ENCODE measurements around the gene GALNT5. TPM values are rescaled to one million over a fixed set of nuclear protein-coding genes. Genes with fewer than 3 reads are reported as not detected.

The GALNT5 gene
- polyA plus RNA-seq, 1 donor (not counting 4 experiments of a cell fraction or from before 2014, with no cell fraction given): 8.3 TPM

DNA sequence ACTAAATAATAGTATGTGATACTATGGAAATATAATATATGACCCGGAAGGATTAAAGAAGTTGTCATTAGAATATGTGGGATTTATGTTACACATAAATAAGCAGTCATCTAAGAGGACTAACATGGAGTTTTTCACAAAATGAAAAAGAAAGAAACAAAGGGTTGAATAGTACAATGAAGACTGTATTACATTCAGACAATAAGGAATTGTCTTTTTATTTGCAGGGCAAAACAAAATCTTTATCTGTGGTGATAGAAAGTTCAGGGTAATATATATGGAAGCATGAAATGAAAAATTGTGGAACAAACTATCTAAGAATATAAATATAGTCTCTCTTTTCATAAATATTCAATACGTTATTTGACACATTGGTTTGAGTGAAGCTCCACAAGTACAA lies 62.3 kb downstream of the GALNT5 start:
- no peak overlapping the region for H3K27ac ChIP-seq (ENCODE audit: control insufficient read depth, insufficient read depth, low read length)
- H3K9me3 ChIP-seq (ENCODE audit: control insufficient read depth, low read depth, low read length): no peaks in the 10 kb centered on the region
- FAIRE-seq: no peak
- no peaks in the 10 kb centered on the region for H3K36me3 ChIP-seq (ENCODE audit: control insufficient read depth in 2 of 2, extremely low read depth in 1 of 2, insufficient read depth in 2 of 2, low read length in 2 of 2)
- H2AFZ ChIP-seq (ENCODE audit: control insufficient read depth, low read length): no peak overlapping the region
- no peak overlapping the region for H3K9ac ChIP-seq (ENCODE audit: control insufficient read depth, extremely low read depth, insufficient read depth, low read length)
- no peak overlapping the region for H3K4me2 ChIP-seq (ENCODE audit: control insufficient read depth, extremely low read depth, insufficient read depth, low read depth, low read length)
- no peak for DNase-seq (ENCODE audit: low read depth, low spot score)
- H3K79me2 ChIP-seq (ENCODE audit: control insufficient read depth, insufficient read depth, low read length): no peaks in the 10 kb centered on the region
- TF ChIP-seq EZH2 (IDR thresholded peaks at IDR 0.05; ENCODE audit: low read length): no peak
- TF ChIP-seq, protein P1, sequence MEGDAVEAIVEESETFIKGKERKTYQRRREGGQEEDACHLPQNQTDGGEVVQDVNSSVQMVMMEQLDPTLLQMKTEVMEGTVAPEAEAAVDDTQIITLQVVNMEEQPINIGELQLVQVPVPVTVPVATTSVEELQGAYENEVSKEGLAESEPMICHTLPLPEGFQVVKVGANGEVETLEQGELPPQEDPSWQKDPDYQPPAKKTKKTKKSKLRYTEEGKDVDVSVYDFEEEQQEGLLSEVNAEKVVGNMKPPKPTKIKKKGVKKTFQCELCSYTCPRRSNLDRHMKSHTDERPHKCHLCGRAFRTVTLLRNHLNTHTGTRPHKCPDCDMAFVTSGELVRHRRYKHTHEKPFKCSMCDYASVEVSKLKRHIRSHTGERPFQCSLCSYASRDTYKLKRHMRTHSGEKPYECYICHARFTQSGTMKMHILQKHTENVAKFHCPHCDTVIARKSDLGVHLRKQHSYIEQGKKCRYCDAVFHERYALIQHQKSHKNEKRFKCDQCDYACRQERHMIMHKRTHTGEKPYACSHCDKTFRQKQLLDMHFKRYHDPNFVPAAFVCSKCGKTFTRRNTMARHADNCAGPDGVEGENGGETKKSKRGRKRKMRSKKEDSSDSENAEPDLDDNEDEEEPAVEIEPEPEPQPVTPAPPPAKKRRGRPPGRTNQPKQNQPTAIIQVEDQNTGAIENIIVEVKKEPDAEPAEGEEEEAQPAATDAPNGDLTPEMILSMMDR (optimal IDR thresholded peaks at IDR 0.05 in 1 of 3, IDR thresholded peaks at IDR 0.05 in 1 of 3, conservative IDR thresholded peaks at IDR 0.05 in 1 of 3; ENCODE audit: extremely low read depth in 1 of 3, insufficient read depth in 2 of 3, low read length in 3 of 3): no peak
- dilution Hi-C loops (cut with MboI; ENCODE audit: extremely low pct_ligation_motif_present, low sequenced_read_pairs): no loop called here
- H4K20me1 ChIP-seq (ENCODE audit: control insufficient read depth, extremely low read depth, insufficient read depth, low read length): no peaks in the 10 kb centered on the region
- no peaks in the 10 kb centered on the region for H3K4me1 ChIP-seq (ENCODE audit: control insufficient read depth, extremely low read depth, insufficient read depth, low read length)
- H3K4me3 ChIP-seq (ENCODE audit: control insufficient read depth in 2 of 3, extremely low read depth in 1 of 3, insufficient read depth in 2 of 3, low read depth in 1 of 3, low read length in 3 of 3): no peak overlapping the region
- peaks cover 3% of the 10 kb centered on the region for H3K27me3 ChIP-seq (ENCODE audit: control insufficient read depth, extremely low read depth, insufficient read depth, low read length)
- no peaks in the 10 kb centered on the region for H3K9me1 ChIP-seq (ENCODE audit: control insufficient read depth, extremely low read depth, insufficient read depth, low read length)

DNA sequence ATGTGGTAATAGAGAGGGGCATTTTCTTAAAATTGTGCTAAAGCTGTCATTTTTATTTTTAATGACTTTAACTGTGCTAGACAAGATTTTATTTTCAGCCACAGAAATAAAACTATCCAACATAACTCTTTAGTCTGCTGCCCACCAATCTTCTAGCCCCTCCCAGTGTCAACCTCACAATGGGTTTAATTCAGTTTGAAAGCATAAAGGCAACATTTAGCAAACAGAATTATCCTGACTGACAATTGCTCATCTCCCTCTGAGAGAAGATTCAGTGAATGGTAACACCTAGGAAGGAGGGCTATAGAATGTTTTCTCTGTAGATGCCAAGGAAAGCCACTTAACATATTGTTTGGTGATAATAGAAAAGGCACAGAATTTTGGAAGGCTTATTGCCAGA lies 62.9 kb downstream of the GALNT5 start:
- Histone ChIP-seq H3K4me2 (ENCODE audit: control insufficient read depth, extremely low read depth, insufficient read depth, low read depth, low read length) (no peak overlapping the region), H3K9me3 (ENCODE audit: control insufficient read depth, low read depth, low read length) (no peaks in the 10 kb centered on the region), H3K4me3 (ENCODE audit: control insufficient read depth in 2 of 3, extremely low read depth in 1 of 3, insufficient read depth in 2 of 3, low read depth in 1 of 3, low read length in 3 of 3) (no peak overlapping the region), H3K79me2 (ENCODE audit: control insufficient read depth, insufficient read depth, low read length) (no peaks in the 10 kb centered on the region), H4K20me1 (ENCODE audit: control insufficient read depth, extremely low read depth, insufficient read depth, low read length) (no peaks in the 10 kb centered on the region), H3K36me3 (ENCODE audit: control insufficient read depth in 2 of 2, extremely low read depth in 1 of 2, insufficient read depth in 2 of 2, low read length in 2 of 2) (no peaks in the 10 kb centered on the region), H3K27ac (ENCODE audit: control insufficient read depth, insufficient read depth, low read length) (no peak overlapping the region), H3K9me1 (ENCODE audit: control insufficient read depth, extremely low read depth, insufficient read depth, low read length) (no peaks in the 10 kb centered on the region), H3K9ac (ENCODE audit: control insufficient read depth, extremely low read depth, insufficient read depth, low read length) (no peak overlapping the region), H2AFZ (ENCODE audit: control insufficient read depth, low read length) (no peak overlapping the region), H3K4me1 (ENCODE audit: control insufficient read depth, extremely low read depth, insufficient read depth, low read length) (no peaks in the 10 kb centered on the region), H3K27me3 (ENCODE audit: control insufficient read depth, extremely low read depth, insufficient read depth, low read length) (peaks cover 3% of the 10 kb centered on the region)
- FAIRE-seq (no peak), DNase-seq (ENCODE audit: low read depth, low spot score) (no peak)
- TF ChIP-seq, protein P1 (optimal IDR thresholded peaks at IDR 0.05 in 1 of 3, IDR thresholded peaks at IDR 0.05 in 1 of 3, conservative IDR thresholded peaks at IDR 0.05 in 1 of 3; ENCODE audit: extremely low read depth in 1 of 3, insufficient read depth in 2 of 3, low read length in 3 of 3): no peak
- no peak for TF ChIP-seq EZH2 (IDR thresholded peaks at IDR 0.05; ENCODE audit: low read length)
- dilution Hi-C loops (cut with MboI; ENCODE audit: extremely low pct_ligation_motif_present, low sequenced_read_pairs): no loop called here
